Sigmoid colon (tissue), 7 donors: ENCODE results near the gene IDE. TPM values are rescaled to one million over a fixed set of nuclear protein-coding genes. Genes with fewer than 3 reads are reported as not detected.
"Not testable (repeated sequence)": the region's sequence is repeated elsewhere in the genome, so short reads cannot be mapped to it uniquely, and the experiment has no call there.

ENCODE experiments used
- DNase-seq: peaks from one replicate; pipeline ENCODE4 v3.0.0-alpha.2; 2019
- H3K27ac ChIP-seq, 4 donors: fragments of 200-600 bp; sonication (generic); one replicate each; pipeline ENCODE4 v1.5.1; 2016 to 2019; ENCODE audit warnings: mild to moderate bottlenecking in 1 of 4
- H3K27me3 ChIP-seq, 3 donors: fragments of 200-600 bp; sonication (generic); one replicate each; pipeline ENCODE4 v1.5.1; 2019; ENCODE audit warnings: mild to moderate bottlenecking in 1 of 3
- H3K36me3 ChIP-seq, 4 donors: fragments of 200-600 bp; sonication (generic); one replicate each; pipeline ENCODE4 v1.5.1; 2016 to 2019
- H3K4me1 ChIP-seq, 4 donors: fragments of 200-600 bp; sonication (generic); one replicate each; pipeline ENCODE4 v1.5.1; 2017 to 2019
- H3K4me3 ChIP-seq, 4 donors: fragments of 200-600 bp; sonication (generic); one replicate each; pipeline ENCODE4 v1.5.1; 2017 to 2019; ENCODE audit warnings: mild to moderate bottlenecking in 2 of 4, moderate library complexity in 1 of 4
- H3K9me3 ChIP-seq, 4 donors: fragments of 200-600 bp in 3 of 4; sonication (generic) in 3 of 4; one replicate each; pipeline versions ENCODE4 v1.5.1 to v1.6.1; 2013 to 2019
- EP300 ChIP-seq, 4 donors: sonication (generic); formaldehyde crosslinking; IDR thresholded peaks; one replicate each; pipeline ENCODE4 v1.6.1; 2017; ENCODE audit warnings: antibody characterized with exemption in 4 of 4
- POLR2A ChIP-seq, 2 donors: fragments of 450-650 bp; IDR thresholded peaks; one replicate each; pipeline ENCODE4 v1.6.1; 2016; ENCODE audit warnings: antibody characterized with exemption in 2 of 2, mild to moderate bottlenecking in 2 of 2, moderate library complexity in 2 of 2
- POLR2AphosphoS5 ChIP-seq, 4 donors: sonication (generic); formaldehyde crosslinking; IDR thresholded peaks; one replicate each; pipeline ENCODE4 v1.6.1; 2017; ENCODE audit warnings: antibody characterized with exemption in 4 of 4
- WGBS, 2 donors: extraction: QIAGEN DNeasy Blood & Tissue Kit; methylation state at CpG; one replicate each; pipeline ENCODE4 v1.1.7; 2013; 5-methylcytosine and 5-hydroxymethylcytosine counted together
- intact Hi-C: fragments of 100-400 bp; cut with DNase I; formaldehyde crosslinking; loops from one replicate; pipeline ENCODE4 v1.15.1; 2023
- polyA plus RNA-seq, 3 donors: library from polyadenylated mRNA; stranded (reverse); fragments of 200-250 nt; gene quantifications; one replicate each; pipeline ENCODE4 v1.2.3, GENCODE V29; 2013
- total RNA-seq, 4 donors: library from RNA; depleted of rRNA; stranded (reverse); fragments of >200 nt; gene quantifications; one replicate each; pipeline ENCODE4 v1.1.0, GENCODE V29; 2016
- TF ChIP-seq, protein P1 (sequence below), 4 experiments: fragments of 450-650 bp in 3 of 4; fragments of 200-600 bp in 1 of 4; IDR thresholded peaks; one replicate each; pipeline ENCODE4 v1.5.1; 2016 to 2019; ENCODE audit warnings: antibody characterized with exemption in 4 of 4, mild to moderate bottlenecking in 3 of 4, moderate library complexity in 2 of 4
- donor health status: healthy with polysubstance abuse.
- donor health status: Bipolar disorder and iron deficiency.
- donor health status: healthy.

IDE gene
- total and polyA plus RNA-seq, 7 donors = 7.8 to 32.9 (median 23.3) TPM

- Histone ChIP-seq H3K27ac (no peak overlapping the region), H3K4me1 (no peaks in the 10 kb centered on the region), H3K4me3 (no peak overlapping the region), H3K9me3 (no peaks in the 10 kb centered on the region), H3K36me3 (peaks cover 6 to 89% (median 15%) of the 10 kb centered on the region in 4 donors), H3K27me3 (no peaks in the 10 kb centered on the region)
- WGBS, 2 donors = 94 to 95% methylated on average over 5 of the region's 5 CpGs
- TF ChIP-seq POLR2A (IDR thresholded peaks at IDR 0.05) (no peak), EP300 (IDR thresholded peaks at IDR 0.05) (no peak), POLR2AphosphoS5 (IDR thresholded peaks at IDR 0.05) (no peak)
- TF ChIP-seq, protein P1, sequence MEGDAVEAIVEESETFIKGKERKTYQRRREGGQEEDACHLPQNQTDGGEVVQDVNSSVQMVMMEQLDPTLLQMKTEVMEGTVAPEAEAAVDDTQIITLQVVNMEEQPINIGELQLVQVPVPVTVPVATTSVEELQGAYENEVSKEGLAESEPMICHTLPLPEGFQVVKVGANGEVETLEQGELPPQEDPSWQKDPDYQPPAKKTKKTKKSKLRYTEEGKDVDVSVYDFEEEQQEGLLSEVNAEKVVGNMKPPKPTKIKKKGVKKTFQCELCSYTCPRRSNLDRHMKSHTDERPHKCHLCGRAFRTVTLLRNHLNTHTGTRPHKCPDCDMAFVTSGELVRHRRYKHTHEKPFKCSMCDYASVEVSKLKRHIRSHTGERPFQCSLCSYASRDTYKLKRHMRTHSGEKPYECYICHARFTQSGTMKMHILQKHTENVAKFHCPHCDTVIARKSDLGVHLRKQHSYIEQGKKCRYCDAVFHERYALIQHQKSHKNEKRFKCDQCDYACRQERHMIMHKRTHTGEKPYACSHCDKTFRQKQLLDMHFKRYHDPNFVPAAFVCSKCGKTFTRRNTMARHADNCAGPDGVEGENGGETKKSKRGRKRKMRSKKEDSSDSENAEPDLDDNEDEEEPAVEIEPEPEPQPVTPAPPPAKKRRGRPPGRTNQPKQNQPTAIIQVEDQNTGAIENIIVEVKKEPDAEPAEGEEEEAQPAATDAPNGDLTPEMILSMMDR (IDR thresholded peaks at IDR 0.05) = no peak
- intact Hi-C loops = no loop called here
- no peak for DNase-seq
Measured at GRCh38 chr10:92478536-92478935, 95.4 kb downstream of the IDE start.

GRCh38 chr10:92475357-92475868 is 98.5 kb downstream of the IDE start:
- Histone ChIP-seq H3K4me1 (no peaks in the 10 kb centered on the region), H3K4me3 (no peak overlapping the region), H3K9me3 (no peaks in the 10 kb centered on the region), H3K27ac (no peak overlapping the region), H3K27me3 (no peaks in the 10 kb centered on the region), H3K36me3 (peaks cover 6 to 93% (median 13%) of the 10 kb centered on the region in 4 donors)
- no peak for DNase-seq
- no peak for TF ChIP-seq POLR2A (IDR thresholded peaks at IDR 0.05)
- TF ChIP-seq, protein P1 (IDR thresholded peaks at IDR 0.05) = no peak
- 87 to 95% methylated on average over 1 of the region's 1 CpG for WGBS, 2 donors
- intact Hi-C loops = no loop called here

GRCh38 chr10:92470026-92470425 is 103.9 kb downstream of the IDE start:
- Histone ChIP-seq H3K4me1 (no peaks in the 10 kb centered on the region), H3K36me3 (peaks cover 3 to 89% (median 11%) of the 10 kb centered on the region in 4 donors), H3K27me3 (no peaks in the 10 kb centered on the region), H3K9me3 (no peaks in the 10 kb centered on the region), H3K4me3 (no peak overlapping the region), H3K27ac (no peak overlapping the region)
- no peak for DNase-seq
- 93 to 96% methylated on average over 3 of the region's 3 CpGs for WGBS, 2 donors
- TF ChIP-seq EP300 (IDR thresholded peaks at IDR 0.05) (no peak), POLR2A (IDR thresholded peaks at IDR 0.05) (no peak), POLR2AphosphoS5 (IDR thresholded peaks at IDR 0.05) (no peak)
- TF ChIP-seq, protein P1 (IDR thresholded peaks at IDR 0.05) = no peak
- intact Hi-C loops = no loop called here

GRCh38 chr10:92464364-92464763 is 109.5 kb downstream of the IDE start:
- intact Hi-C loops = no loop called here
- 79 to 87% methylated on average over 5 of the region's 5 CpGs for WGBS, 2 donors
- H3K4me1 ChIP-seq = no peaks in the 10 kb centered on the region
- TF ChIP-seq POLR2A (IDR thresholded peaks at IDR 0.05) (no peak), EP300 (IDR thresholded peaks at IDR 0.05) (no peak), POLR2AphosphoS5 (IDR thresholded peaks at IDR 0.05) (no peak)
- TF ChIP-seq, protein P1 (IDR thresholded peaks at IDR 0.05) = no peak
- peaks cover 3 to 94% (median 24%) of the 10 kb centered on the region in 4 donors for H3K36me3 ChIP-seq
- DNase-seq = no peak
- no peak overlapping the region for H3K4me3 ChIP-seq
- no peaks in the 10 kb centered on the region for H3K9me3 ChIP-seq
- no peaks in the 10 kb centered on the region for H3K27me3 ChIP-seq
- no peak overlapping the region for H3K27ac ChIP-seq

GRCh38 chr10:92463582-92463981 is 110.3 kb downstream of the IDE start:
- no peaks in the 10 kb centered on the region for H3K4me1 ChIP-seq
- H3K27me3 ChIP-seq = no peaks in the 10 kb centered on the region
- intact Hi-C loops = no loop called here
- no peak overlapping the region for H3K4me3 ChIP-seq
- 97% methylated on average over 5 of the region's 5 CpGs for WGBS, 2 donors
- no peak overlapping the region for H3K27ac ChIP-seq
- H3K36me3 ChIP-seq = peaks cover 3 to 93% (median 22%) of the 10 kb centered on the region in 4 donors
- TF ChIP-seq POLR2A (IDR thresholded peaks at IDR 0.05) (no peak), POLR2AphosphoS5 (IDR thresholded peaks at IDR 0.05) (no peak), EP300 (IDR thresholded peaks at IDR 0.05) (no peak)
- TF ChIP-seq, protein P1 (IDR thresholded peaks at IDR 0.05) = no peak
- DNase-seq = no peak
- no peaks in the 10 kb centered on the region for H3K9me3 ChIP-seq

DNA sequence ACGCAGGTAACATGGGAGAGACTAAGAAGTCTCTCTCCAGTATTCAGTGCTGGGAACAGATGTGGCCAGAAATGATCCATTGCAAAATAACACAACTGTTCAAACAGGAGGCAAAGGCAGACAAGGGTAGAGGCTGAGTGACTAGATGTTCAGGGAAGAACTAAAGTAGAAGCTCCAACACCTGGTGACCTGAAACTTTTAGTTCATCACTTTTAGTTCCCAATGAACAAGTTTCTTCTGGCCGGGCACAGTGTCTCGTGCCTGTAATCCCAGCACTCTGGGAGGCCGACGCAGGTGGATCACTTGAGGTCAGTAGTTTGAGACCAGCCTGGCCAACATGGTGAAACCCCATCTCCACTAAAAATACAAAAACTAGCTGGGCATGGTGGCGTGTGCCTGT is 118.9 kb downstream of the IDE start:
- H3K27me3 ChIP-seq, H3K4me1 ChIP-seq, H3K27ac ChIP-seq, intact Hi-C loops, H3K4me3 ChIP-seq, H3K9me3 ChIP-seq, DNase-seq: not testable (repeated sequence)
- 97% methylated on average over 6 of the region's 6 CpGs for WGBS, 2 donors
- peaks cover 0 to 73% (median 16%) of the 10 kb centered on the region in 4 donors for H3K36me3 ChIP-seq
